Fibroblast of lung (primary cell): ENCODE data around the gene GPC3. TPM values are rescaled to one million over a fixed set of nuclear protein-coding genes. Genes with fewer than 3 reads are reported as not detected.

ENCODE experiments used
- DNase-seq, 2 donors: peaks; one replicate each; pipeline versions ENCODE4 v3.0.0 to v3.0.0-alpha.2; 2010; ENCODE audit warnings: low read depth in 2 of 2
- H2AFZ ChIP-seq: 2 replicates; pipeline ENCODE4 v1.5.1; 2012; ENCODE audit warnings: low read length, control low read depth, inconsistent platforms
- H3K27ac ChIP-seq: 2 replicates; pipeline ENCODE4 v1.5.1; 2011; ENCODE audit warnings: low read length, control low read depth; ENCODE audit not compliant: insufficient read depth
- H3K27me3 ChIP-seq: 2 replicates; pipeline ENCODE4 v1.5.1; 2011; ENCODE audit warnings: mild to moderate bottlenecking, low read length; ENCODE audit not compliant: control insufficient read depth, insufficient read depth
- H3K36me3 ChIP-seq: 2 replicates; pipeline ENCODE4 v1.5.1; 2011; ENCODE audit warnings: low read length; ENCODE audit not compliant: control insufficient read depth, insufficient read depth
- H3K4me1 ChIP-seq: 2 replicates; pipeline ENCODE4 v1.5.1; 2011; ENCODE audit warnings: low read length; ENCODE audit not compliant: control insufficient read depth, insufficient read depth; ENCODE audit errors: extremely low read depth
- H3K4me2 ChIP-seq: 2 replicates; pipeline ENCODE4 v1.5.1; 2011; ENCODE audit warnings: low read length, control low read depth; ENCODE audit not compliant: insufficient read depth; ENCODE audit errors: extremely low read depth
- H3K4me3 ChIP-seq, 4 experiments: fragments of 200-600 bp in 1 of 4; sonication (generic) in 1 of 4; replicated peaks in 1 of 4; 2 replicates each; pipeline ENCODE4 v1.5.1; 2011 to 2016; ENCODE audit warnings: low read length in 4 of 4, low read depth in 3 of 4, mild to moderate bottlenecking in 3 of 4, control low read depth in 2 of 4, inconsistent platforms in 1 of 4, mixed read lengths in 1 of 4; ENCODE audit not compliant: insufficient read depth in 1 of 4; ENCODE audit errors: control extremely low read depth in 1 of 4
- H3K79me2 ChIP-seq: 2 replicates; pipeline ENCODE4 v1.5.1; 2012; ENCODE audit warnings: mild to moderate bottlenecking, low read length, inconsistent platforms; ENCODE audit not compliant: control insufficient read depth, insufficient read depth
- H3K9ac ChIP-seq: 2 replicates; pipeline ENCODE4 v1.5.1; 2011; ENCODE audit warnings: mild to moderate bottlenecking, low read length, control low read depth; ENCODE audit not compliant: insufficient read depth
- H3K9me3 ChIP-seq: 2 replicates; pipeline ENCODE4 v1.5.1; 2012; ENCODE audit warnings: low read depth, low read length; ENCODE audit not compliant: control insufficient read depth, insufficient read depth
- H4K20me1 ChIP-seq: 2 replicates; pipeline ENCODE4 v1.5.1; 2011; ENCODE audit warnings: low read length; ENCODE audit not compliant: control insufficient read depth, insufficient read depth; ENCODE audit errors: extremely low read depth
- CTCF ChIP-seq, 2 donors: IDR thresholded peaks in 1 of 2; conservative IDR thresholded peaks in 1 of 2; 1 replicate in 1 of 2; 2 replicates in 1 of 2; pipeline ENCODE4 v1.5.1; 2011 to 2012; ENCODE audit warnings: low read length in 2 of 2, control low read depth in 1 of 2, inconsistent platforms in 1 of 2, low read depth in 1 of 2, mild to moderate bottlenecking in 1 of 2
- EZH2 ChIP-seq: IDR thresholded peaks from 2 replicates; pipeline ENCODE4 v1.5.1; 2012; ENCODE audit warnings: low read length, control low read depth, mild to moderate bottlenecking; ENCODE audit errors: missing control alignments
- polyA plus RNA-seq, 2 donors: library from polyadenylated mRNA; depleted of rRNA in 1 of 2; stranded (reverse) in 1 of 2; unstranded in 1 of 2; fragments of >200 nt; gene quantifications; 2 replicates each; pipeline ENCODE4 v1.2.1, GENCODE V29; 2011 to 2012; ENCODE audit warnings: missing spikeins in 1 of 2
- total RNA-seq: library from RNA; depleted of rRNA; stranded (reverse); fragments of >200 nt; gene quantifications from 2 replicates; pipeline ENCODE4 v1.2.1, GENCODE V29; 2014

The GPC3 gene
- total and polyA plus RNA-seq, 2 donors (not counting 1 experiment from before 2014, with no cell fraction given), result 6.4 to 7.1 TPM

GRCh38 chrX:133979641-133980230 lies 5.7 kb downstream of the GPC3 start:
- no peaks in the 10 kb centered on the region for H3K4me1 ChIP-seq
- H3K27me3 ChIP-seq, result no peaks in the 10 kb centered on the region
- H3K4me3 ChIP-seq, result no peak overlapping the region
- TF ChIP-seq EZH2, result no peak
- TF ChIP-seq CTCF (conservative IDR thresholded peaks at IDR 0.05 in 1 of 2, IDR thresholded peaks at IDR 0.05 in 1 of 2; ENCODE audit: low read depth in 1 of 2, low read length in 2 of 2), result no peak
- no peak overlapping the region for H3K9ac ChIP-seq
- no peak overlapping the region for H3K4me2 ChIP-seq
- no peaks in the 10 kb centered on the region for H3K79me2 ChIP-seq
- H3K9me3 ChIP-seq, result no peaks in the 10 kb centered on the region
- H3K36me3 ChIP-seq, result no peaks in the 10 kb centered on the region
- H3K27ac ChIP-seq, result no peak overlapping the region
- no peak overlapping the region for H2AFZ ChIP-seq
- no peak for DNase-seq
- H4K20me1 ChIP-seq, result no peaks in the 10 kb centered on the region

- Histone ChIP-seq H3K4me1 (no peaks in the 10 kb centered on the region), H4K20me1 (peaks cover 2% of the 10 kb centered on the region), H3K36me3 (no peaks in the 10 kb centered on the region), H3K27me3 (no peaks in the 10 kb centered on the region), H3K4me3 (no peak overlapping the region), H3K27ac (no peak overlapping the region), H3K9me3 (no peaks in the 10 kb centered on the region), H3K9ac (no peak overlapping the region), H3K4me2 (no peak overlapping the region), H3K79me2 (no peaks in the 10 kb centered on the region), H2AFZ (no peak overlapping the region)
- TF ChIP-seq CTCF (conservative IDR thresholded peaks at IDR 0.05 in 1 of 2, IDR thresholded peaks at IDR 0.05 in 1 of 2; ENCODE audit: low read depth in 1 of 2, low read length in 2 of 2), result no peak
- no peak for TF ChIP-seq EZH2
- DNase-seq, result no peak
These were observed 11.7 kb downstream of the GPC3 start for GRCh38 chrX:133973704-133974103.

- Histone ChIP-seq H2AFZ (no peak overlapping the region), H3K36me3 (no peaks in the 10 kb centered on the region), H3K9me3 (no peaks in the 10 kb centered on the region), H3K4me3 (no peak overlapping the region), H3K79me2 (no peaks in the 10 kb centered on the region), H3K9ac (no peak overlapping the region), H4K20me1 (peaks cover 2% of the 10 kb centered on the region), H3K27ac (no peak overlapping the region), H3K27me3 (no peaks in the 10 kb centered on the region), H3K4me1 (no peaks in the 10 kb centered on the region), H3K4me2 (no peak overlapping the region)
- DNase-seq, result no peak
- TF ChIP-seq CTCF (conservative IDR thresholded peaks at IDR 0.05 in 1 of 2, IDR thresholded peaks at IDR 0.05 in 1 of 2; ENCODE audit: low read depth in 1 of 2, low read length in 2 of 2), result no peak
These were observed 12.5 kb downstream of the GPC3 start for GRCh38 chrX:133972916-133973315.
